OCI-LY3 (cell line): Measurements from ENCODE around the gene RPAP3.

ENCODE experiments used
- H2AFZ ChIP-seq: fragments of 200-600, 300-600 bp; shearing (Covaris generic); 2 replicates; pipeline ENCODE4 v1.6.0; 2014; ENCODE audit warnings: antibody characterized with exemption, low read depth, low read length
- H3K27ac ChIP-seq: fragments of 200-600, 300-600 bp; sonication (generic); 2 replicates; pipeline ENCODE4 v1.5.1; 2014; ENCODE audit warnings: mild to moderate bottlenecking, low read length, moderate library complexity, mixed read lengths
- H3K27me3 ChIP-seq: fragments of 200-600, 300-600 bp; sonication (generic); 2 replicates; pipeline ENCODE4 v1.6.1; 2014; ENCODE audit warnings: low read depth, low read length, mixed read lengths
- H3K36me3 ChIP-seq: fragments of 200-600, 300-600 bp; sonication (generic); replicated peaks from 2 replicates; pipeline ENCODE3; 2014; ENCODE audit warnings: low read depth, low read length, mixed read lengths
- H3K4me1 ChIP-seq: fragments of 300-600, 200-600 bp; sonication (generic); 2 replicates; pipeline ENCODE4 v1.6.1; 2014; ENCODE audit warnings: low read length, mixed read lengths
- H3K4me2 ChIP-seq: fragments of 200-600, 300-600 bp; sonication (generic); 2 replicates; pipeline ENCODE4 v1.6.1; 2014; ENCODE audit warnings: low read length, mixed read lengths
- H3K4me3 ChIP-seq: fragments of 300-600, 200-600 bp; sonication (generic); 2 replicates; pipeline ENCODE4 v1.5.1; 2014; ENCODE audit warnings: antibody characterized with exemption, mild to moderate bottlenecking, low read length, moderate library complexity
- H3K79me2 ChIP-seq: fragments of 300-600, 200-600 bp; shearing (Covaris generic); 2 replicates; pipeline ENCODE4 v1.6.1; 2014; ENCODE audit warnings: mild to moderate bottlenecking, low read length, mixed read lengths
- H3K9ac ChIP-seq: fragments of 300-600, 200-600 bp; shearing (Covaris generic); 2 replicates; pipeline ENCODE4 v1.6.0; 2014; ENCODE audit warnings: mild to moderate bottlenecking, low read length, moderate library complexity
- H3K9me3 ChIP-seq: fragments of 200-600, 300-600 bp; shearing (Covaris generic); 2 replicates; pipeline ENCODE4 v1.6.1; 2014; ENCODE audit warnings: low read length, mixed read lengths; ENCODE audit not compliant: insufficient read depth
- H4K20me1 ChIP-seq: fragments of 200-600, 300-600 bp; sonication (generic); 2 replicates; pipeline ENCODE4 v1.6.1; 2016; ENCODE audit warnings: low read length, mixed read lengths; ENCODE audit not compliant: insufficient read depth
- CTCF ChIP-seq: fragments of 200-600, 300-600 bp; sonication (generic); IDR thresholded peaks from 2 replicates; pipeline ENCODE4 v1.5.1; 2014; ENCODE audit warnings: antibody characterized with exemption, low read length, low read depth
- EZH2phosphoT487 ChIP-seq: fragments of 200-600 bp; shearing (Covaris generic); IDR thresholded peaks from 2 replicates; pipeline ENCODE4 v1.6.1; 2018; ENCODE audit warnings: antibody characterized with exemption, mixed run types, low read depth

Gene RPAP3

DNA sequence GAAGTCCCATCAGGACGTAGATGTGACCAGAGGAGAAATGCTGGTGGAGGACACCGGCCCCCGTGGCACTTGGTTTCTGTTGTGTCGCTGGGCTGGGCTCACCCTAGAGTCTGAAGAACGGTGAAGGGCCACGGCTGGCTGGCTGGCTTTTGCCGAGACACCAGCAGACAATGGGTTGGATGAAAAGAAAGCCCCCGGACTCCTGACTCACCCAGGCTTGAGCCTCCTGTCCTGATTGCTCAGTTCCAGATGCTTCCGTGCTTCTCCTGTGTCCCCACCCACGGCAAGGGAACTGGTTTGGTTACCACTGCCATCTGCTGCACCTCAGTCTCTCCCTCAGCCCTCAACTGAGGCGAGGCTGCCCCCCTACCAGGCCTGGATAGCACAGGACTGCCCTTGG is 29.8 kb upstream of the RPAP3 start:
- Histone ChIP-seq H2AFZ (no peak overlapping the region), H3K79me2 (no peaks in the 10 kb centered on the region), H3K9me3 (no peaks in the 10 kb centered on the region), H3K9ac (no peak overlapping the region), H3K27me3 (no peaks in the 10 kb centered on the region), H3K4me1 (peaks cover 12% of the 10 kb centered on the region), H3K36me3 (no peaks in the 10 kb centered on the region), H4K20me1 (no peaks in the 10 kb centered on the region), H3K4me2 (no peak overlapping the region), H3K4me3 (no peak overlapping the region), H3K27ac (no peak overlapping the region)
- TF ChIP-seq CTCF, result no peak

- H3K79me2 ChIP-seq, result no peaks in the 10 kb centered on the region
- H3K4me2 ChIP-seq, result no peak overlapping the region
- no peaks in the 10 kb centered on the region for H4K20me1 ChIP-seq
- H3K36me3 ChIP-seq, result no peaks in the 10 kb centered on the region
- no peak overlapping the region for H3K9ac ChIP-seq
- H3K27ac ChIP-seq, result no peak overlapping the region
- peaks cover 5% of the 10 kb centered on the region for H3K4me1 ChIP-seq
- no peak overlapping the region for H3K4me3 ChIP-seq
- no peaks in the 10 kb centered on the region for H3K9me3 ChIP-seq
- H3K27me3 ChIP-seq, result no peaks in the 10 kb centered on the region
- H2AFZ ChIP-seq, result no peak overlapping the region
- TF ChIP-seq CTCF (no peak), EZH2phosphoT487 (no peak)
These were observed 29.1 kb upstream of the RPAP3 start for GRCh38 chr12:47734725-47735480.

DNA sequence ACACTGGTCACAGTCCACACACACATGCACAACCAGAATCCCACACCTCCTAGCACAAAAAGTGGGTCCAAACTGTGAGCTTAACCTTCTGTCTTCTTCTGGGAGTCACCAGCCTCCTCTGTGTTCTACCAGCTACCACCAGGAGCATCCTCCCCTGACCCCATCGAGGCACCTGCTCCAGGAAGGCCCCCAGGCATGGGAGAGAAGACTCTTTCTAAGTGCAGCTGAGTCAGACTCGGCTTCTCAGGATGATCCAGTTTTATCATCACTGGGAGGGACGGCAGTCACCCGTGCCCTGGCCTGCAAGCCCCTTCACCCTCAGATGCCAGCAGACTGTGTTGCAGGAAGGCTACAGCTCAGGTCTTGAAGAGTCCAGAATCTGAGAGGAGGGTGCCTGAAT is 27.3 kb upstream of the RPAP3 start:
- no peaks in the 10 kb centered on the region for H3K27me3 ChIP-seq
- no peaks in the 10 kb centered on the region for H4K20me1 ChIP-seq
- H3K9ac ChIP-seq, result no peak overlapping the region
- H3K4me3 ChIP-seq, result no peak overlapping the region
- H3K4me2 ChIP-seq, result no peak overlapping the region
- TF ChIP-seq EZH2phosphoT487, result no peak
- no peak for TF ChIP-seq CTCF
- H3K36me3 ChIP-seq, result no peaks in the 10 kb centered on the region
- no peaks in the 10 kb centered on the region for H3K9me3 ChIP-seq
- no peak overlapping the region for H3K27ac ChIP-seq
- no peaks in the 10 kb centered on the region for H3K4me1 ChIP-seq
- H2AFZ ChIP-seq, result no peak overlapping the region
- no peaks in the 10 kb centered on the region for H3K79me2 ChIP-seq

DNA sequence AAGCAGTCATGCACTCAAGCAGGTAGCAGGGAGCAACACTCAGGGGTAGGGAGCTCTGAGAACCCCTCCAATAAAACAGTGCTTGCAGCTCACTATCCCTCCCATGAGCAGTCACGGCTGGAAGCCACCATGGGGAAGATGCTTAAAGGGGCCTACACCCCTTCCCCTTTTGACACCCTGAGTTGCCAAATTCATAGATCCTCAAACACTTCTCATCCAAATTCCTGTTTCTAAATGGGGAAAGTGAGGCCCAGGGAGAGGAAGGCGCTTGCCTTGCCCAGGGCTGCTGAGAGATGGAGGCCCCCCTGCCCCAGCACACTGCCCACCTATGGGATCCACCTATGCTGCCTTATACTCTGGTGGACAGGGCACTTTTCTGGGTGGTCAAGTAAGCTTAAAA is 26.7 kb upstream of the RPAP3 start:
- H3K27me3 ChIP-seq, result no peaks in the 10 kb centered on the region
- no peaks in the 10 kb centered on the region for H3K36me3 ChIP-seq
- no peaks in the 10 kb centered on the region for H3K4me1 ChIP-seq
- no peaks in the 10 kb centered on the region for H4K20me1 ChIP-seq
- H3K79me2 ChIP-seq, result no peaks in the 10 kb centered on the region
- no peak overlapping the region for H3K9ac ChIP-seq
- H3K4me2 ChIP-seq, result no peak overlapping the region
- no peaks in the 10 kb centered on the region for H3K9me3 ChIP-seq
- H3K4me3 ChIP-seq, result no peak overlapping the region
- H3K27ac ChIP-seq, result no peak overlapping the region
- H2AFZ ChIP-seq, result no peak overlapping the region
- TF ChIP-seq CTCF (no peak), EZH2phosphoT487 (no peak)
